Stimulated activated effector memory CD8-positive, alpha-beta T cell treated with anti-CD3 and anti-CD28 coated beads, Interleukin-12 subunit alpha, Interleukin-12 subunit beta, amount 100 ng/mL, for 72 hours (primary cell): Measurements from ENCODE around the gene CROCC2.

Source experiments
- ATAC-seq: fragments of 150-1000 bp; cut with Tn5 transposase; 2 replicates; pipeline ENCODE4 v1.10.0; 2021
- DNase-seq, 2 donors: peaks; one replicate each; pipeline ENCODE4 v3.0.0; 2021 to 2022; ENCODE audit warnings: low spot score in 2 of 2
- H3K27ac Mint-ChIP-seq: one replicate; pipeline ENCODE4 v1.8.0; 2022; ENCODE audit warnings: mild to moderate bottlenecking, mixed read lengths
- H3K36me3 Mint-ChIP-seq: one replicate; pipeline ENCODE4 v1.8.0; 2022; ENCODE audit warnings: mild to moderate bottlenecking, mixed read lengths
- H3K4me1 Mint-ChIP-seq: one replicate; pipeline ENCODE4 v1.8.0; 2022; ENCODE audit warnings: mixed read lengths
- H3K4me3 Mint-ChIP-seq: one replicate; pipeline ENCODE4 v1.8.0; 2022; ENCODE audit warnings: mild to moderate bottlenecking, mixed read lengths
- H3K9me3 Mint-ChIP-seq: one replicate; pipeline ENCODE4 v1.8.0; 2022; ENCODE audit warnings: mixed read lengths

The CROCC2 gene

GRCh38 chr2:240957656-240958365 is 51.7 kb downstream of the CROCC2 start:
- no peak overlapping the region for H3K27ac Mint-ChIP-seq
- no peak for ATAC-seq
- no peaks in the 10 kb centered on the region for H3K9me3 Mint-ChIP-seq
- no peaks in the 10 kb centered on the region for H3K4me1 Mint-ChIP-seq
- DNase-seq: no peak
- no peak overlapping the region for H3K4me3 Mint-ChIP-seq
- H3K36me3 Mint-ChIP-seq: no peaks in the 10 kb centered on the region

- H3K36me3 Mint-ChIP-seq: no peaks in the 10 kb centered on the region
- no peaks in the 10 kb centered on the region for H3K9me3 Mint-ChIP-seq
- H3K4me1 Mint-ChIP-seq: no peaks in the 10 kb centered on the region
- ATAC-seq (no peak), DNase-seq (no peak)
- H3K27ac Mint-ChIP-seq: no peak overlapping the region
- no peak overlapping the region for H3K4me3 Mint-ChIP-seq
Observed at GRCh38 chr2:240958366-240959213, 52.5 kb downstream of the CROCC2 start.

- Mint-ChIP-seq H3K4me1 (no peaks in the 10 kb centered on the region), H3K4me3 (no peak overlapping the region), H3K9me3 (no peaks in the 10 kb centered on the region), H3K36me3 (no peaks in the 10 kb centered on the region), H3K27ac (no peak overlapping the region)
- no peak for ATAC-seq
- DNase-seq: no peak
Observed at GRCh38 chr2:240959214-240959940, 53.2 kb downstream of the CROCC2 start.

DNA sequence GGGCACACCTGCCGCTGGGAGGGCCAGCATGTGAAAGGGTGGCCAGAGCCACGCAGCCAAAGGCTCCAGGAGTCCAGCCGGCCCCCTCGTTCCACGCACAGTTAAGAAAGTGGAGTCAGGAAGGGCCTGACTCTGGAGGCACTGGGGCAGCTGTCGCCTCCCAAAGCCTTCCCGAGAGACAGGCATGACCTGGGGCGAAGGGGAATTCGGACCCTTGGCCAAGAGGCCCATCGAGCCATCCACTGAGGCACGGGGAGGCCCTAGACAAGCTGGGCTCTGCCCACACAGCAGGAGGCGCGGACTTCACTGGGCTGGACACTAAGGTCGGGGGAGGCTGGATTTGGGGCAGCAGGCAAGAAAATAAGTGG is 53.8 kb downstream of the CROCC2 start:
- H3K9me3 Mint-ChIP-seq: no peaks in the 10 kb centered on the region
- H3K4me3 Mint-ChIP-seq: no peak overlapping the region
- ATAC-seq: no peak
- no peaks in the 10 kb centered on the region for H3K4me1 Mint-ChIP-seq
- H3K36me3 Mint-ChIP-seq: no peaks in the 10 kb centered on the region
- H3K27ac Mint-ChIP-seq: no peak overlapping the region
- DNase-seq: no peak

- ATAC-seq: no peak
- Mint-ChIP-seq H3K4me3 (no peak overlapping the region), H3K4me1 (no peaks in the 10 kb centered on the region), H3K36me3 (no peaks in the 10 kb centered on the region), H3K27ac (no peak overlapping the region), H3K9me3 (no peaks in the 10 kb centered on the region)
- DNase-seq: peak in 1 of 2 donors; percentile 35
Observed at GRCh38 chr2:240960309-240960970, 54.3 kb downstream of the CROCC2 start.

DNA sequence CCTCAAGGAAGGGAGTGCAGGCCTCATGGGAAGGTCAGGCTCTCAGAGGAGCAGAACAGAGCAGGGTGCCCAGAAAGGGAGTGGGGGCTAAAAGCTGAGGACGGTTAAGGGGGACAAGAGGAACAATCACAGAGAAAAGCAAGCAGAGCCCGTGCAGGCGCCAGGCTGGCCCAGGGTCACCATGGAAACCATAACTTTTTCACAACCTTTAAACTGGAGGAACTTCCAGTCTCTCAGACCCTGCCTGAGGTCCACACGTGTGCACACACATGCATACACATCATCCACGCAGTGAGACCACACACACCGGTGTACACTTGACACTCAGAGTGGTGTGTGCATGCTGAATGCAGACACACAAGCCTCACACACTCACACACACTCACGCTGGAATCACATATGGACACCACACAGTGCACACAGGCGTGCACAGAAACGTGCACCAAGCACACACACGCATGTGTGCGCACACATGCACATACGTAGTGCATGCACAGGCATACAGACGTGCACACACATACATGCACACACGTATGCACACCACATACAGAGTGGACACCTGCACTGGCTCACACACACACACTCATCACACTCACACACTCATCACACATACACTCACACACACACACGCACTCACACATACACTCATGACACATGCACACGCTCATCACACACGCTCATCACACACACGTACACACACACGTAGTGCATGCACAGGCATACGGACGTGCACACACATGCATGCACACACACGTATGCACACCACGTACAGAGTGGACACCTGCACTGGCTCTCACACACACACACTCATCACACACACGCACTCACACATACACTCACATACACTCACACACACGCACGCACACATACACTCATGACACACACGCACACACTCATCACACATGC is 55.1 kb downstream of the CROCC2 start:
- no peaks in the 10 kb centered on the region for H3K9me3 Mint-ChIP-seq
- no peak overlapping the region for H3K27ac Mint-ChIP-seq
- peak in 1 of 2 donors; percentile 36 for DNase-seq
- no peaks in the 10 kb centered on the region for H3K36me3 Mint-ChIP-seq
- H3K4me1 Mint-ChIP-seq: no peaks in the 10 kb centered on the region
- no peak for ATAC-seq
- no peak overlapping the region for H3K4me3 Mint-ChIP-seq

DNA sequence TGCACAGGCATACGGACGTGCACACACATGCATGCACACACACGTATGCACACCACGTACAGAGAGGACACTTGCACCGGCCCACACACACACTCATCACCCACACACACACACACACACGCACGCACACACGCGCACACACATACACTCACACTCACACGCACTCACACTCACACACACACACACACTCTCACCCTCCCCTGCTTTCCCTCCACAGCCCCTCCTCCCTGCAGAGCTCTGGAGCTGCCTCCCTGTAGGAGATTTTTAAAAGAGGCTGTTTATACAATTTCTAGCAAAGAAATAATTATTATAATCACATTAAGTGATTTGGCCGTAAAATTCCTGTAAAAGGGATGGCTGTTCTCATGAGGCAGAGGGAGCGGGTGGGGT is 55.8 kb downstream of the CROCC2 start:
- peak in 1 of 2 donors; percentile 2 for DNase-seq
- Mint-ChIP-seq H3K27ac (no peak overlapping the region), H3K4me1 (no peaks in the 10 kb centered on the region), H3K9me3 (no peaks in the 10 kb centered on the region), H3K4me3 (no peak overlapping the region), H3K36me3 (no peaks in the 10 kb centered on the region)
- no peak for ATAC-seq

- H3K36me3 Mint-ChIP-seq: no peaks in the 10 kb centered on the region
- ATAC-seq (no peak), DNase-seq (no peak)
- H3K9me3 Mint-ChIP-seq: no peaks in the 10 kb centered on the region
- H3K4me3 Mint-ChIP-seq: no peak overlapping the region
- no peak overlapping the region for H3K27ac Mint-ChIP-seq
- H3K4me1 Mint-ChIP-seq: no peaks in the 10 kb centered on the region
Observed at GRCh38 chr2:240962300-240963064, 56.3 kb downstream of the CROCC2 start.

DNA sequence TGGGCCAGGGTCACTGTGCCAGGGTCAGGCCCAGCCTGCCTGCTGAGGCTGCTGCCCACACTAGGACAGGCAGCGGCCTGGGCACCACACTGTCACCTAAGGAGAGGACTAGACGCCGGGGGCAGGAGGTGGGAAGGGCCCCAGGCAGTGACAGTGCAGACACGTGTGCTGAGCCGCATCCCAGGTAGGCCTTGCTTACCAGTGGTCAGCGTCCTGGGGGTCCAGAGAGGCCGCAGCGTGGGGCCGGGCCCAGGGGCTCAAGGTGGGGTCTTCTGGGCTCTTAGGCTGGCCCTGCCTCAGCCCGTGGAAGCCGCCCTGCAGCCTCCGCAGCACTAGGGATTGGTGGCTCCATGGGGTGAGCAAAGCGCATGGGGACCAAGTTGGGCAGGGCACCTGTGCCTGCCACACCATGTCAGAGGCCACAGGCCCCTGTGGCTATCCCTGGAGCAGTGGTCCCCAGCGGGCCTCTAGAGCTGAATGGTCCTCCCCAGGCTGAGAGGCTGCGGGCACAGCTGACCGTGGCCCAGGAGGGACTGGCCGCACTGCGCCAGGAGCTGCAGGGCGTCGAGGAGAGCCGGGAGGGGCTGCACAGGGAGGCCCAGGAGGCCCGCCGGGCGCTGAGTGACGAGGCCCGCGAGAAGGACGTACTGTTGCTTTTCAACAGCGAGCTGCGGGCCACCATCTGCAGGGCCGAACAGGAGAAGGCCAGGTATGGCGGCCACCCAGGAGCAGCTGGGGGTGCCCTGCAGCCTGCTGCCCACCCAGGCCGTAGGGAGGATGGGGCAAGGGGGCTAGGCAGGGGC is 57.1 kb downstream of the CROCC2 start:
- Mint-ChIP-seq H3K9me3 (no peaks in the 10 kb centered on the region), H3K4me1 (no peaks in the 10 kb centered on the region), H3K4me3 (no peak overlapping the region), H3K27ac (no peak overlapping the region), H3K36me3 (no peaks in the 10 kb centered on the region)
- DNase-seq (no peak), ATAC-seq (no peak)

- no peaks in the 10 kb centered on the region for H3K4me1 Mint-ChIP-seq
- no peak overlapping the region for H3K4me3 Mint-ChIP-seq
- no peaks in the 10 kb centered on the region for H3K36me3 Mint-ChIP-seq
- H3K9me3 Mint-ChIP-seq: no peaks in the 10 kb centered on the region
- ATAC-seq: no peak
- DNase-seq: no peak
- H3K27ac Mint-ChIP-seq: no peak overlapping the region
Observed at GRCh38 chr2:240963868-240964703, 58.0 kb downstream of the CROCC2 start.

GRCh38 chr2:240964704-240965295 is 58.7 kb downstream of the CROCC2 start:
- no peaks in the 10 kb centered on the region for H3K9me3 Mint-ChIP-seq
- ATAC-seq: no peak
- no peaks in the 10 kb centered on the region for H3K4me1 Mint-ChIP-seq
- DNase-seq: no peak
- H3K4me3 Mint-ChIP-seq: no peak overlapping the region
- no peaks in the 10 kb centered on the region for H3K36me3 Mint-ChIP-seq
- no peak overlapping the region for H3K27ac Mint-ChIP-seq

GRCh38 chr2:240965296-240965904 is 59.3 kb downstream of the CROCC2 start:
- DNase-seq: no peak
- Mint-ChIP-seq H3K27ac (no peak overlapping the region), H3K4me3 (no peak overlapping the region), H3K4me1 (no peaks in the 10 kb centered on the region), H3K9me3 (no peaks in the 10 kb centered on the region), H3K36me3 (no peaks in the 10 kb centered on the region)
- no peak for ATAC-seq
